Measurements from ENCODE around the gene NOP53. TPM values are rescaled to one million over a fixed set of nuclear protein-coding genes. Genes with fewer than 3 reads are reported as not detected.
"Not testable (repeated sequence)": the region's sequence is repeated elsewhere in the genome, so short reads cannot be mapped to it uniquely, and the experiment has no call there.

NOP53 gene
- total RNA-seq, 2 experiments from 2014 or later, result 212 to 296 TPM

GRCh38 chr19:47714339-47714738 lies 31.0 kb upstream of the NOP53 start:
- TF ChIP-seq EZH2phosphoT487 (IDR thresholded peaks at IDR 0.05; ENCODE audit: borderline replicate concordance, low read depth, low read length) (no peak), CTCF (conservative IDR thresholded peaks at IDR 0.05; ENCODE audit: low read length) (no peak)
- no peak overlapping the region for H3K27ac ChIP-seq (ENCODE audit: low read depth, low read length, poor library complexity, severe bottlenecking)
- H3K79me2 ChIP-seq (ENCODE audit: insufficient read depth, low read depth, low read length), result no peaks in the 10 kb centered on the region
- H3K36me3 ChIP-seq (ENCODE audit: insufficient read depth, low read length), result no peaks in the 10 kb centered on the region
- no peak overlapping the region for H2AFZ ChIP-seq (ENCODE audit: low read length)
- no peak overlapping the region for H3K4me3 ChIP-seq (ENCODE audit: low read depth, low read length, poor library complexity, severe bottlenecking)
- CTCF ChIA-PET (ENCODE audit: unreplicated experiment), result no interaction called here
- no TSS peak for BruUV-seq (replicated peaks)
- H3K9me3 ChIP-seq (ENCODE audit: low read length), result no peaks in the 10 kb centered on the region
- no peak for DNase-seq (ENCODE audit: low spot score)
- no peaks in the 10 kb centered on the region for H3K4me1 ChIP-seq (ENCODE audit: insufficient read depth, low read length, poor library complexity, severe bottlenecking)
- H4K20me1 ChIP-seq (ENCODE audit: insufficient read depth, low read length), result no peaks in the 10 kb centered on the region
- intact Hi-C loops (cut with micrococcal nuclease; ENCODE audit: unreplicated experiment), result loop anchor here (2.0 kb wide), 1 partner anchor 74 kb away; no protein-coding TSS in a partner anchor
- H3K4me2 ChIP-seq (ENCODE audit: low read length), result no peak overlapping the region
- H3K9me2 ChIP-seq (ENCODE audit: insufficient read depth, low read length), result no peaks in the 10 kb centered on the region
- POLR2A ChIA-PET, result no interaction called here

- H3K27ac ChIP-seq (ENCODE audit: low read depth, low read length, poor library complexity, severe bottlenecking); H3K36me3 ChIP-seq (ENCODE audit: insufficient read depth, low read length); POLR2A ChIA-PET; H3K4me3 ChIP-seq (ENCODE audit: low read depth, low read length, poor library complexity, severe bottlenecking); H3K9me2 ChIP-seq (ENCODE audit: insufficient read depth, low read length); DNase-seq (ENCODE audit: low spot score); H2AFZ ChIP-seq (ENCODE audit: low read length); BruUV-seq (replicated peaks); H3K4me1 ChIP-seq (ENCODE audit: insufficient read depth, low read length, poor library complexity, severe bottlenecking); H4K20me1 ChIP-seq (ENCODE audit: insufficient read depth, low read length); H3K4me2 ChIP-seq (ENCODE audit: low read length); CTCF ChIA-PET (ENCODE audit: unreplicated experiment); H3K79me2 ChIP-seq (ENCODE audit: insufficient read depth, low read depth, low read length); H3K9me3 ChIP-seq (ENCODE audit: low read length): not testable (repeated sequence)
- intact Hi-C loops (cut with micrococcal nuclease; ENCODE audit: unreplicated experiment), result loop anchor here (2.0 kb wide), 1 partner anchor 74 kb away; no protein-coding TSS in a partner anchor
Measured at GRCh38 chr19:47714855-47715254, 30.5 kb upstream of the NOP53 start.

GRCh38 chr19:47716270-47716937 lies 28.9 kb upstream of the NOP53 start:
- Histone ChIP-seq H4K20me1 (ENCODE audit: insufficient read depth, low read length) (no peaks in the 10 kb centered on the region), H3K4me2 (ENCODE audit: low read length) (no peak overlapping the region), H3K36me3 (ENCODE audit: insufficient read depth, low read length) (no peaks in the 10 kb centered on the region), H3K9me2 (ENCODE audit: insufficient read depth, low read length) (no peaks in the 10 kb centered on the region), H3K27ac (ENCODE audit: low read depth, low read length, poor library complexity, severe bottlenecking) (no peak overlapping the region), H3K79me2 (ENCODE audit: insufficient read depth, low read depth, low read length) (no peaks in the 10 kb centered on the region), H3K4me3 (ENCODE audit: low read depth, low read length, poor library complexity, severe bottlenecking) (no peak overlapping the region), H2AFZ (ENCODE audit: low read length) (no peak overlapping the region), H3K9me3 (ENCODE audit: low read length) (no peaks in the 10 kb centered on the region), H3K4me1 (ENCODE audit: insufficient read depth, low read length, poor library complexity, severe bottlenecking) (no peaks in the 10 kb centered on the region)
- DNase-seq (ENCODE audit: low spot score), result no peak
- no peak for TF ChIP-seq CTCF (conservative IDR thresholded peaks at IDR 0.05; ENCODE audit: low read length)
- ChIA-PET POLR2A (no interaction called here), CTCF (ENCODE audit: unreplicated experiment) (no interaction called here)
- intact Hi-C loops (cut with micrococcal nuclease; ENCODE audit: unreplicated experiment), result no loop called here
- no TSS peak for BruUV-seq (replicated peaks)

- H3K4me1 ChIP-seq (ENCODE audit: insufficient read depth, low read length, poor library complexity, severe bottlenecking); BruUV-seq (replicated peaks); POLR2A ChIA-PET; H3K9me3 ChIP-seq (ENCODE audit: low read length); DNase-seq (ENCODE audit: low spot score); H3K4me2 ChIP-seq (ENCODE audit: low read length); H3K9me2 ChIP-seq (ENCODE audit: insufficient read depth, low read length); CTCF ChIA-PET (ENCODE audit: unreplicated experiment); H4K20me1 ChIP-seq (ENCODE audit: insufficient read depth, low read length); H2AFZ ChIP-seq (ENCODE audit: low read length); H3K4me3 ChIP-seq (ENCODE audit: low read depth, low read length, poor library complexity, severe bottlenecking); intact Hi-C loops (cut with micrococcal nuclease; ENCODE audit: unreplicated experiment); H3K79me2 ChIP-seq (ENCODE audit: insufficient read depth, low read depth, low read length); H3K36me3 ChIP-seq (ENCODE audit: insufficient read depth, low read length); H3K27ac ChIP-seq (ENCODE audit: low read depth, low read length, poor library complexity, severe bottlenecking): not testable (repeated sequence)
Measured at GRCh38 chr19:47718415-47719046, 26.8 kb upstream of the NOP53 start.

All from OCI-LY7 (cell line).